ENCODE data around the gene BID. TPM values are rescaled to one million over a fixed set of nuclear protein-coding genes. Genes with fewer than 3 reads are reported as not detected.

Gene BID
- total RNA-seq, 2 donors from 2014 or later: 32.0 to 59.3 TPM

GRCh38 chr22:17761138-17761488 lies 13.2 kb downstream of the BID start:
- no peak overlapping the region for H3K4me3 Mint-ChIP-seq
- H3K4me1 Mint-ChIP-seq (ENCODE audit: low read depth in 2 of 2): peaks cover 16 to 30% of the 10 kb centered on the region in 2 donors
- H3K9me3 Mint-ChIP-seq: no peaks in the 10 kb centered on the region
- no peak for ATAC-seq
- H3K27ac Mint-ChIP-seq: no peak overlapping the region
- DNase-seq (ENCODE audit: low spot score): no peak
- H3K27me3 Mint-ChIP-seq: no peaks in the 10 kb centered on the region
- no peaks in the 10 kb centered on the region for H3K36me3 Mint-ChIP-seq

- H3K27me3 Mint-ChIP-seq: no peaks in the 10 kb centered on the region
- H3K36me3 Mint-ChIP-seq: no peaks in the 10 kb centered on the region
- peak; percentile 48 to 74 for ATAC-seq
- no peak for DNase-seq (ENCODE audit: low spot score)
- peaks cover 0 to 18% of the 10 kb centered on the region in 2 donors for H3K4me1 Mint-ChIP-seq (ENCODE audit: low read depth in 2 of 2)
- no peaks in the 10 kb centered on the region for H3K9me3 Mint-ChIP-seq
- H3K27ac Mint-ChIP-seq: no peak overlapping the region
- H3K4me3 Mint-ChIP-seq: no peak overlapping the region
These were observed 19.9 kb downstream of the BID start for GRCh38 chr22:17754233-17754925.

GRCh38 chr22:17753401-17753989 lies 20.8 kb downstream of the BID start:
- Mint-ChIP-seq H3K27ac (no peak overlapping the region), H3K4me1 (ENCODE audit: low read depth in 2 of 2) (peaks cover 0 to 15% of the 10 kb centered on the region in 2 donors), H3K9me3 (no peaks in the 10 kb centered on the region), H3K4me3 (no peak overlapping the region), H3K27me3 (no peaks in the 10 kb centered on the region), H3K36me3 (no peaks in the 10 kb centered on the region)
- no peak for ATAC-seq
- DNase-seq (ENCODE audit: low spot score): no peak

- ATAC-seq: no peak
- Mint-ChIP-seq H3K9me3 (no peaks in the 10 kb centered on the region), H3K4me1 (ENCODE audit: low read depth in 2 of 2) (peaks cover 0 to 11% of the 10 kb centered on the region in 2 donors), H3K27ac (no peak overlapping the region), H3K27me3 (no peaks in the 10 kb centered on the region), H3K4me3 (no peak overlapping the region), H3K36me3 (no peaks in the 10 kb centered on the region)
- no peak for DNase-seq (ENCODE audit: low spot score)
These were observed 22.7 kb downstream of the BID start for GRCh38 chr22:17751596-17751995.

GRCh38 chr22:17749605-17750395 lies 24.5 kb downstream of the BID start:
- no peak overlapping the region for H3K4me3 Mint-ChIP-seq
- peaks cover 0 to 14% of the 10 kb centered on the region in 2 donors for H3K4me1 Mint-ChIP-seq (ENCODE audit: low read depth in 2 of 2)
- no peaks in the 10 kb centered on the region for H3K36me3 Mint-ChIP-seq
- H3K9me3 Mint-ChIP-seq: no peaks in the 10 kb centered on the region
- H3K27ac Mint-ChIP-seq: no peak overlapping the region
- peak in 1 of 2 donors; percentile 22 for ATAC-seq
- DNase-seq (ENCODE audit: low spot score): no peak
- H3K27me3 Mint-ChIP-seq: no peaks in the 10 kb centered on the region

GRCh38 chr22:17748555-17749353 lies 25.5 kb downstream of the BID start:
- peaks cover 0 to 13% of the 10 kb centered on the region in 2 donors for H3K4me1 Mint-ChIP-seq (ENCODE audit: low read depth in 2 of 2)
- H3K27ac Mint-ChIP-seq: no peak overlapping the region
- no peaks in the 10 kb centered on the region for H3K9me3 Mint-ChIP-seq
- no peak overlapping the region for H3K4me3 Mint-ChIP-seq
- H3K27me3 Mint-ChIP-seq: no peaks in the 10 kb centered on the region
- H3K36me3 Mint-ChIP-seq: no peaks in the 10 kb centered on the region
- DNase-seq (ENCODE audit: low spot score): no peak
- no peak for ATAC-seq

- no peak overlapping the region for H3K4me3 Mint-ChIP-seq
- no peaks in the 10 kb centered on the region for H3K9me3 Mint-ChIP-seq
- ATAC-seq (no peak), DNase-seq (ENCODE audit: low spot score) (no peak)
- H3K36me3 Mint-ChIP-seq: no peaks in the 10 kb centered on the region
- peaks cover 0 to 6% of the 10 kb centered on the region in 2 donors for H3K4me1 Mint-ChIP-seq (ENCODE audit: low read depth in 2 of 2)
- H3K27me3 Mint-ChIP-seq: no peaks in the 10 kb centered on the region
- H3K27ac Mint-ChIP-seq: no peak overlapping the region
These were observed 27.4 kb downstream of the BID start for GRCh38 chr22:17746916-17747315.

GRCh38 chr22:17744430-17744829 lies 29.8 kb downstream of the BID start:
- Mint-ChIP-seq H3K4me1 (ENCODE audit: low read depth in 2 of 2) (peaks cover 0 to 9% of the 10 kb centered on the region in 2 donors), H3K27ac (no peak overlapping the region), H3K9me3 (no peaks in the 10 kb centered on the region), H3K27me3 (no peaks in the 10 kb centered on the region), H3K4me3 (no peak overlapping the region), H3K36me3 (no peaks in the 10 kb centered on the region)
- no peak for ATAC-seq
- no peak for DNase-seq (ENCODE audit: low spot score)

GRCh38 chr22:17743661-17744411 lies 30.4 kb downstream of the BID start:
- Mint-ChIP-seq H3K27me3 (no peaks in the 10 kb centered on the region), H3K9me3 (no peaks in the 10 kb centered on the region), H3K36me3 (no peaks in the 10 kb centered on the region), H3K4me1 (ENCODE audit: low read depth in 2 of 2) (peaks cover 0 to 9% of the 10 kb centered on the region in 2 donors), H3K27ac (no peak overlapping the region), H3K4me3 (no peak overlapping the region)
- ATAC-seq: no peak
- no peak for DNase-seq (ENCODE audit: low spot score)

- H3K4me1 Mint-ChIP-seq (ENCODE audit: low read depth in 2 of 2): peaks cover 0 to 9% of the 10 kb centered on the region in 2 donors
These were observed 31.8 kb downstream of the BID start for GRCh38 chr22:17742527-17742902.

GRCh38 chr22:17741866-17742526 lies 32.3 kb downstream of the BID start:
- Mint-ChIP-seq H3K36me3 (no peaks in the 10 kb centered on the region), H3K27ac (peak overlapping the region in 1 of 2 donors; percentile 57), H3K9me3 (no peaks in the 10 kb centered on the region), H3K4me3 (no peak overlapping the region), H3K4me1 (ENCODE audit: low read depth in 2 of 2) (peaks cover 0 to 9% of the 10 kb centered on the region in 2 donors), H3K27me3 (no peaks in the 10 kb centered on the region)
- ATAC-seq (peak in 1 of 2 donors; percentile 12), DNase-seq (ENCODE audit: low spot score) (no peak)

More at GRCh38 chr22:17742527-17742902, 31.8 kb downstream of the BID start:
- no peaks in the 10 kb centered on the region for H3K27me3 Mint-ChIP-seq
- no peak overlapping the region for H3K4me3 Mint-ChIP-seq
- no peaks in the 10 kb centered on the region for H3K36me3 Mint-ChIP-seq
- ATAC-seq: peak; percentile 65 to 80
- DNase-seq (ENCODE audit: low spot score): no peak
- H3K27ac Mint-ChIP-seq: no peak overlapping the region
- no peaks in the 10 kb centered on the region for H3K9me3 Mint-ChIP-seq

- H3K4me3 Mint-ChIP-seq: no peak overlapping the region
- H3K4me1 Mint-ChIP-seq (ENCODE audit: low read depth in 2 of 2): peaks cover 5 to 8% of the 10 kb centered on the region in 2 donors
- ATAC-seq (peak in 1 of 2 donors; percentile 25), DNase-seq (ENCODE audit: low spot score) (no peak)
- H3K27me3 Mint-ChIP-seq: no peaks in the 10 kb centered on the region
- H3K27ac Mint-ChIP-seq: no peak overlapping the region
- H3K9me3 Mint-ChIP-seq: no peaks in the 10 kb centered on the region
- no peaks in the 10 kb centered on the region for H3K36me3 Mint-ChIP-seq
These were observed 34.9 kb downstream of the BID start for GRCh38 chr22:17739196-17739975.

All from natural killer cell treated with Interleukin-12 subunit alpha and Interleukin-12 subunit beta and Interleukin-15 and Interleukin-18, amount 100 ng/mL, for 72 hours (primary cell).